Stimulated activated CD8-positive, alpha-beta memory T cell treated with anti-CD3 and anti-CD28 coated beads, Interleukin-4, amount 100 ng/mL, for 24 hours (primary cell): ENCODE results near the gene SH2D1B.

Experiments used
- DNase-seq: peaks from one replicate; pipeline ENCODE4 v3.0.0-alpha.2; 2020; ENCODE audit warnings: low read depth

SH2D1B gene

GRCh38 chr1:162381941-162382750 is 29.8 kb downstream of the SH2D1B start:
- no peak for DNase-seq

GRCh38 chr1:162381383-162381782 is 30.6 kb downstream of the SH2D1B start, which contains the start of gene C1orf226:
C1orf226 (plus strand) TSS chr1:162381728; CDS start chr1:162381902, 174 bp downstream.
- DNase-seq: no peak

GRCh38 chr1:162380061-162380846 is 31.7 kb downstream of the SH2D1B start:
- no peak for DNase-seq

- no peak for DNase-seq
Observed at GRCh38 chr1:162376691-162377090, 35.2 kb downstream of the SH2D1B start, which contains the start of gene SPATA46. SPATA46 (minus strand) TSS chr1:162376854; CDS start chr1:162376790, 64 bp downstream.

GRCh38 chr1:162375463-162375862 is 36.5 kb downstream of the SH2D1B start:
- no peak for DNase-seq

GRCh38 chr1:162374406-162374805 is 37.5 kb downstream of the SH2D1B start:
- no peak for DNase-seq

GRCh38 chr1:162373541-162374260 is 38.2 kb downstream of the SH2D1B start:
- no peak for DNase-seq

- DNase-seq: no peak
Observed at GRCh38 chr1:162373072-162373427, 38.9 kb downstream of the SH2D1B start.

- DNase-seq: no peak
Observed at GRCh38 chr1:162372159-162373071, 39.5 kb downstream of the SH2D1B start.

GRCh38 chr1:162371611-162372010 is 40.3 kb downstream of the SH2D1B start:
- DNase-seq: no peak

- no peak for DNase-seq
Observed at GRCh38 chr1:162370721-162371120, 41.2 kb downstream of the SH2D1B start.

- DNase-seq: no peak
Observed at GRCh38 chr1:162370161-162370560, 41.8 kb downstream of the SH2D1B start.

- DNase-seq: no peak
Observed at GRCh38 chr1:162369571-162369970, 42.4 kb downstream of the SH2D1B start.

- no peak for DNase-seq
Observed at GRCh38 chr1:162368451-162368850, 43.5 kb downstream of the SH2D1B start.

- DNase-seq: no peak
Observed at GRCh38 chr1:162367772-162368171, 44.2 kb downstream of the SH2D1B start.

- no peak for DNase-seq
Observed at GRCh38 chr1:162367073-162367472, 44.9 kb downstream of the SH2D1B start.

- DNase-seq: no peak
Observed at GRCh38 chr1:162366671-162367070, 45.3 kb downstream of the SH2D1B start.

- no peak for DNase-seq
Observed at GRCh38 chr1:162366149-162366548, 45.8 kb downstream of the SH2D1B start.

- no peak for DNase-seq
Observed at GRCh38 chr1:162365284-162366020, 46.5 kb downstream of the SH2D1B start.

- no peak for DNase-seq
Observed at GRCh38 chr1:162364498-162364897, 47.4 kb downstream of the SH2D1B start.

GRCh38 chr1:162363823-162364222 is 48.1 kb downstream of the SH2D1B start:
- no peak for DNase-seq
